Mesenchymal stem cell (in vitro differentiated cells and primary cell): ENCODE results near the gene ARMC8.

ENCODE experiments used
- DNase-seq: peaks from one replicate; pipeline ENCODE4 v3.0.0-alpha.2; 2013
- H2AFZ ChIP-seq: one replicate; pipeline ENCODE4 v1.6.1; 2013; ENCODE audit warnings: low read depth, mild to moderate bottlenecking, control low read depth, inconsistent platforms, low read length, moderate library complexity
- H2AK5ac ChIP-seq: 2 replicates; pipeline ENCODE4 v1.6.1; 2013; ENCODE audit warnings: low read length, moderate library complexity, mild to moderate bottlenecking, inconsistent platforms; ENCODE audit not compliant: severe bottlenecking
- H2BK120ac ChIP-seq: one replicate; pipeline ENCODE4 v1.6.1; 2013; ENCODE audit warnings: low read depth, mild to moderate bottlenecking, inconsistent platforms, low read length, moderate library complexity
- H2BK12ac ChIP-seq, 2 experiments: one replicate each; pipeline ENCODE4 v1.6.1; 2013; ENCODE audit warnings: inconsistent platforms in 2 of 2, low read length in 2 of 2, mild to moderate bottlenecking in 2 of 2, moderate library complexity in 2 of 2, control low read depth in 1 of 2
- H2BK15ac ChIP-seq: one replicate; pipeline ENCODE4 v1.6.1; 2013; ENCODE audit warnings: mild to moderate bottlenecking, low read depth, inconsistent platforms; ENCODE audit not compliant: poor library complexity, severe bottlenecking
- H2BK5ac ChIP-seq: 2 replicates; pipeline ENCODE4 v1.6.1; 2013; ENCODE audit warnings: low read depth, mild to moderate bottlenecking, low read length, control low read depth, inconsistent platforms; ENCODE audit not compliant: poor library complexity, severe bottlenecking
- H3K14ac ChIP-seq, 2 experiments: one replicate each; pipeline ENCODE4 v1.6.1; 2013; ENCODE audit warnings: inconsistent platforms in 2 of 2, low read length in 2 of 2, control low read depth in 1 of 2, mild to moderate bottlenecking in 1 of 2, moderate library complexity in 1 of 2
- H3K18ac ChIP-seq, 2 experiments: one replicate each; pipeline ENCODE4 v1.6.1; 2013; ENCODE audit warnings: inconsistent platforms in 2 of 2, low read length in 2 of 2, control low read depth in 1 of 2, low read depth in 1 of 2, mild to moderate bottlenecking in 1 of 2
- H3K23ac ChIP-seq, 2 experiments: one replicate each; pipeline ENCODE4 v1.6.1; 2013; ENCODE audit warnings: inconsistent platforms in 2 of 2, low read length in 2 of 2, mild to moderate bottlenecking in 2 of 2, moderate library complexity in 2 of 2, control low read depth in 1 of 2
- H3K27ac ChIP-seq: 2 replicates; pipeline ENCODE4 v1.5.1; 2013; ENCODE audit warnings: mild to moderate bottlenecking, moderate library complexity, low read length, control low read depth, inconsistent platforms; ENCODE audit not compliant: poor library complexity, severe bottlenecking
- H3K27me3 ChIP-seq, 2 experiments: 2 replicates each; pipeline versions ENCODE4 v1.6.1 to v1.7.0; 2013; ENCODE audit warnings: low read length in 2 of 2, mild to moderate bottlenecking in 2 of 2, moderate library complexity in 2 of 2, control low read depth in 1 of 2, inconsistent platforms in 1 of 2; ENCODE audit not compliant: control insufficient read depth in 1 of 2, insufficient read depth in 1 of 2
- H3K36me3 ChIP-seq, 2 experiments: 2 replicates each; pipeline versions ENCODE4 v1.6.1 to v1.7.0; 2013; ENCODE audit warnings: low read length in 2 of 2, control low read depth in 1 of 2, inconsistent platforms in 1 of 2, low read depth in 1 of 2, mild to moderate bottlenecking in 1 of 2; ENCODE audit not compliant: insufficient read depth in 2 of 2, control insufficient read depth in 1 of 2
- H3K4ac ChIP-seq, 2 experiments: one replicate each; pipeline ENCODE4 v1.6.1; 2013; ENCODE audit warnings: inconsistent platforms in 2 of 2, low read length in 2 of 2, mild to moderate bottlenecking in 2 of 2, moderate library complexity in 2 of 2, control low read depth in 1 of 2, low read depth in 1 of 2
- H3K4me1 ChIP-seq: 2 replicates; pipeline ENCODE4 v1.6.1; 2013; ENCODE audit warnings: low read depth, low read length, control low read depth; ENCODE audit not compliant: control insufficient read depth, insufficient read depth
- H3K4me2 ChIP-seq: 2 replicates; pipeline ENCODE4 v1.6.1; 2013; ENCODE audit warnings: low read length, mild to moderate bottlenecking, inconsistent platforms; ENCODE audit not compliant: poor library complexity, severe bottlenecking
- H3K4me3 ChIP-seq, 2 experiments: 2 replicates each; pipeline versions ENCODE4 v1.5.1 to v1.7.0; 2013; ENCODE audit warnings: low read length in 2 of 2, mild to moderate bottlenecking in 2 of 2, control low read depth in 1 of 2, low read depth in 1 of 2; ENCODE audit not compliant: insufficient read depth in 1 of 2
- H3K79me1 ChIP-seq: replicated peaks from 2 replicates; pipeline ENCODE4 v1.6.1; 2013; ENCODE audit warnings: mild to moderate bottlenecking, control low read depth, low read length, inconsistent platforms; ENCODE audit not compliant: poor library complexity, severe bottlenecking
- H3K9ac ChIP-seq: 2 replicates; pipeline ENCODE4 v1.7.0; 2013; ENCODE audit warnings: mild to moderate bottlenecking, low read length, moderate library complexity
- H3K9me3 ChIP-seq: 2 replicates; pipeline ENCODE4 v1.7.0; 2013; ENCODE audit warnings: mild to moderate bottlenecking, low read length; ENCODE audit not compliant: control insufficient read depth
- H4K8ac ChIP-seq: one replicate; pipeline ENCODE4 v1.6.1; 2013; ENCODE audit warnings: inconsistent platforms, mild to moderate bottlenecking, low read length, moderate library complexity
- H4K91ac ChIP-seq: one replicate; pipeline ENCODE4 v1.6.1; 2013; ENCODE audit warnings: mild to moderate bottlenecking, low read length, inconsistent platforms
- WGBS: methylation state at CpG from one replicate; pipeline ENCODE4 v1.1.7; 2013; ENCODE audit warnings: mixed read lengths; 5-methylcytosine and 5-hydroxymethylcytosine counted together

Gene ARMC8

DNA sequence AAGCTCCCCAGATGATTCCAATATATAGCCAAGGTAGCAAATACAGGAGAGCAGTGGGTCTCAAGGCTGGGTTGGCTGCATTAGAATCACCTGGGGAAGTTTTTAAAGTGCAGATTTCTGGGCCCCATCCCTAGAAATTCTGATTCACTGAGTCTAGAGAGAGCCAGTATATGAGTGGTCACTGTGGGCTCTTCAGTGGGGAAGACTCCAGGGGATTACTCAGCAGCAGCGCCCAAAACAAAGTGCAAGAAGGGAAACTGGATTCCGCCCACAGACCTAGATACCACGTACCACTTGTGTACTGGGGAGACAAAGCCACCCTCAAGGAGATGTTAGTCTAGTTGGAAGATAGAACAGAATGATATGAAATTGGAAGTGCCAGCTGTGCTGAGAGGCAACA, 102.6 kb downstream of the ARMC8 start:
- no peak overlapping the region for H2AFZ ChIP-seq
- H2BK5ac ChIP-seq: no peak overlapping the region
- no peak overlapping the region for H3K14ac ChIP-seq
- H2BK120ac ChIP-seq: no peak overlapping the region
- DNase-seq: no peak
- H3K18ac ChIP-seq: no peak overlapping the region
- no peak overlapping the region for H3K23ac ChIP-seq
- H3K27ac ChIP-seq: no peak overlapping the region
- H3K9me3 ChIP-seq: no peaks in the 10 kb centered on the region
- H3K36me3 ChIP-seq: peaks cover 20 to 92% of the 10 kb centered on the region in 2 experiments
- H3K4me3 ChIP-seq: no peak overlapping the region
- no peaks in the 10 kb centered on the region for H3K4me1 ChIP-seq
- H3K4ac ChIP-seq: no peak overlapping the region
- no peak overlapping the region for H2BK12ac ChIP-seq
- H3K27me3 ChIP-seq: no peaks in the 10 kb centered on the region
- H3K9ac ChIP-seq: no peak overlapping the region
- H3K4me2 ChIP-seq: no peak overlapping the region
- H2BK15ac ChIP-seq: no peak overlapping the region
- H3K79me1 ChIP-seq: peaks cover 2% of the 10 kb centered on the region
- WGBS: 98% methylated on average over 3 of the region's 3 CpGs
- no peak overlapping the region for H4K91ac ChIP-seq
- no peak overlapping the region for H2AK5ac ChIP-seq
- H4K8ac ChIP-seq: no peak overlapping the region

- Histone ChIP-seq H2BK15ac (no peak overlapping the region), H3K9me3 (no peaks in the 10 kb centered on the region), H4K8ac (no peak overlapping the region), H3K9ac (no peak overlapping the region), H3K4ac (no peak overlapping the region), H3K4me1 (no peaks in the 10 kb centered on the region), H3K36me3 (peaks cover 25 to 68% of the 10 kb centered on the region in 2 experiments), H3K4me3 (no peak overlapping the region), H3K27ac (no peak overlapping the region), H2BK12ac (no peak overlapping the region), H2BK5ac (no peak overlapping the region), H4K91ac (no peak overlapping the region), H2BK120ac (no peak overlapping the region), H3K23ac (no peak overlapping the region), H3K79me1 (no peaks in the 10 kb centered on the region), H3K18ac (no peak overlapping the region), H2AFZ (no peak overlapping the region), H3K14ac (no peak overlapping the region), H2AK5ac (no peak overlapping the region), H3K4me2 (no peak overlapping the region), H3K27me3 (no peaks in the 10 kb centered on the region)
- 100% methylated on average over 1 of the region's 1 CpG for WGBS
- no peak for DNase-seq
These were observed 109.5 kb downstream of the ARMC8 start for GRCh38 chr3:138296639-138297038.

DNA sequence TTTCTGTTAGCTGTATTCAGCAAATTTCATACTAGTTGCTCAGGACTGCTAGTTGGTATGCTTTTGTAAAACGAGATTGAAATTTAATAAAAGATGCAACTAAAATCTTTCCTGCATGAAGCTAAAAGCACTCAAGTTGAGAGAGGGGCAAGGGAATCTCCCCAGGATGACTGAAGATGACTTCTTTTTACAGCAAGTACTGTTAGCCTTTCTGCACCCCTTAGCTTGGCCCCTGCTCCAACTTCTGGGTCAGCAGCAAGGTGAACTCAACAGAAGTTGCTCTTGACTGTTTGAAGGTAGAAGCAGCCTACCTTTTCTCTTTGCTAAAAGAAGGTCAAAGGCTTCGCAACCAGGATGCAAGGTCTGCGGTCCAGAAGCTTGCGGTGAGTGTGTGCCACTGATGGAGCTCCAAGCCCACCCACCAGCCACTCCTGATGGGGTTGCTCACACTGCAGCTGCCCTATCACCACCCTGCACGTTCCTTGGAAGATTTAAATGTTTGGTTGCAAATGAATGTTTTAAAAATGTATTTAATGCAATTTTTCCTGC, 110.0 kb downstream of the ARMC8 start:
- Histone ChIP-seq H3K4me2 (no peak overlapping the region), H4K8ac (no peak overlapping the region), H3K4me1 (no peaks in the 10 kb centered on the region), H2AFZ (no peak overlapping the region), H2BK120ac (no peak overlapping the region), H3K23ac (no peak overlapping the region), H3K27ac (no peak overlapping the region), H3K9ac (no peak overlapping the region), H3K79me1 (no peaks in the 10 kb centered on the region), H3K4ac (no peak overlapping the region), H2BK5ac (no peak overlapping the region), H4K91ac (no peak overlapping the region), H3K14ac (no peak overlapping the region), H3K4me3 (no peak overlapping the region), H2AK5ac (no peak overlapping the region), H2BK15ac (no peak overlapping the region), H2BK12ac (no peak overlapping the region), H3K18ac (no peak overlapping the region), H3K36me3 (peaks cover 25 to 66% of the 10 kb centered on the region in 2 experiments), H3K27me3 (no peaks in the 10 kb centered on the region), H3K9me3 (no peaks in the 10 kb centered on the region)
- no peak for DNase-seq
- WGBS: 99% methylated on average over 4 of the region's 5 CpGs

DNA sequence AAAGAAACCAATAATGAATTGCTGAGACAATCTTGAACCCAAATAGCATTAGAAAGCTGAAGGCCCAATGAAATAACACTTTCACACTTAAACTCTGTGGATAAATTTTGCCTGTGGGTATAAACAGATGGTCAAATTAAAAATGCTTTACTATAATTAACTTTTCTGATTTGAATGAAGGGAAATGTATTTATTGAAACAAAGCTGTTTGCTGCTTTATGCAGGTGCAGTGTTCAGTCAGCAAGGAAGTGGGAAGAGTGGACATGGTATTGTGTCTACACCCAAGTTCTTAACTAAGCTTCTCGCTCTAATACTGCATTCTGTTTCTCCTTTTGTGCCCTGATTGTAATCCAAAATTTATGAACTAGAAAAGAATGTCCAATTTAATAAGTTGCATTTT, 110.8 kb downstream of the ARMC8 start:
- Histone ChIP-seq H3K27me3 (no peaks in the 10 kb centered on the region), H3K9me3 (no peaks in the 10 kb centered on the region), H3K4me3 (no peak overlapping the region), H3K23ac (no peak overlapping the region), H2AFZ (no peak overlapping the region), H3K4me2 (no peak overlapping the region), H2BK5ac (no peak overlapping the region), H3K27ac (no peak overlapping the region), H4K8ac (no peak overlapping the region), H3K4ac (no peak overlapping the region), H3K18ac (no peak overlapping the region), H3K14ac (no peak overlapping the region), H2AK5ac (no peak overlapping the region), H2BK120ac (no peak overlapping the region), H3K9ac (no peak overlapping the region), H3K36me3 (peaks cover 23 to 59% of the 10 kb centered on the region in 2 experiments), H3K4me1 (no peaks in the 10 kb centered on the region), H2BK15ac (no peak overlapping the region), H4K91ac (no peak overlapping the region), H3K79me1 (no peaks in the 10 kb centered on the region), H2BK12ac (no peak overlapping the region)
- no CpG with 5 or more reads among the region's 1 CpG for WGBS
- no peak for DNase-seq
